SK-N-MC (cell line): ENCODE data around the gene OTX1.

ENCODE experiments used
- EZH2 ChIP-seq: fragments of 200-600 bp; sonication (generic); IDR thresholded peaks from one replicate; pipeline ENCODE4 v1.6.1; 2017; ENCODE audit warnings: antibody characterized with exemption
- POLR2AphosphoS5 ChIP-seq: IDR thresholded peaks from 2 replicates; pipeline ENCODE4 v1.6.1; 2012; ENCODE audit warnings: mild to moderate bottlenecking, low read depth, low read length, borderline replicate concordance

DNA sequence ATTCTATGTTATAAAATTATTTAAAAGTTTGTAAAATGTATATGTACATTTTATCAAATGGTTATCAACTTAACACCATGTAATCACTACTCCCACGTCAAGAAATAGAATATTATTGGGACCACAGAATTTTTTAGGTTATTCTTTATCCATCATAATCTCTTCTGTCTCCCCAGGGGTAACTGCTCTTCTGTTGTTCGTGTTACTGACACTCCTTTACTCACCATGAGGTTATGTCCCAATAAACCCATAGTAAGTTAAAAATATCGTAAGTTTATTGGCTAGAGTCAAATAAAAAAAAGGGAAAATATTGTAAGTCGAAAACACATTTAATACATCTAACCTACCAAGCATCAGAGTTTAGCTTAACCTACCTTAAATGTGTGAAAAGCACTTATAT is 14.0 kb downstream of the OTX1 start:
- TF ChIP-seq POLR2AphosphoS5: no peak
- TF ChIP-seq EZH2: no peak
